ENCODE results near the gene PLEKHM3.

DNA sequence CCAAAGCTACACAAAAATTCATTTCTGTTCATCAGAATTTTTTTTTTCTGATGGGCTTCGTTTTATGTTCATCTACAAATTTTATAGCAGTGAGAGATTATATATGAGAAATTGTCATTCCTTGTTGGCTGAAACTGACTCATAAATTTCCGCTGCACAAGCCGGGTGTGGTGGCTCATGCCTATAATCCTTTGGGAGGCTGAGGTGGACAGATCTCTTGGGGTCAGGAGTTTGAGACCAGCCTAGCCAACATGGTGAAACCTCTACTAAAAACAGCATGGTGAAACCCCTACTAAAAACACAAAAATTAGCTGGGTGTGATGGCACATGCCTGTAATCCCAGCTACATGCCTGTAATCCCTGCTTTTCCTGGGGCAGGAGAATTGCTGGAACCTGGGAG lies 72.0 kb downstream of the PLEKHM3 start:
- no peak for TF ChIP-seq EZH2 (IDR thresholded peaks at IDR 0.05; ENCODE audit: low read length, missing control alignments)
- TF ChIP-seq, protein P1, sequence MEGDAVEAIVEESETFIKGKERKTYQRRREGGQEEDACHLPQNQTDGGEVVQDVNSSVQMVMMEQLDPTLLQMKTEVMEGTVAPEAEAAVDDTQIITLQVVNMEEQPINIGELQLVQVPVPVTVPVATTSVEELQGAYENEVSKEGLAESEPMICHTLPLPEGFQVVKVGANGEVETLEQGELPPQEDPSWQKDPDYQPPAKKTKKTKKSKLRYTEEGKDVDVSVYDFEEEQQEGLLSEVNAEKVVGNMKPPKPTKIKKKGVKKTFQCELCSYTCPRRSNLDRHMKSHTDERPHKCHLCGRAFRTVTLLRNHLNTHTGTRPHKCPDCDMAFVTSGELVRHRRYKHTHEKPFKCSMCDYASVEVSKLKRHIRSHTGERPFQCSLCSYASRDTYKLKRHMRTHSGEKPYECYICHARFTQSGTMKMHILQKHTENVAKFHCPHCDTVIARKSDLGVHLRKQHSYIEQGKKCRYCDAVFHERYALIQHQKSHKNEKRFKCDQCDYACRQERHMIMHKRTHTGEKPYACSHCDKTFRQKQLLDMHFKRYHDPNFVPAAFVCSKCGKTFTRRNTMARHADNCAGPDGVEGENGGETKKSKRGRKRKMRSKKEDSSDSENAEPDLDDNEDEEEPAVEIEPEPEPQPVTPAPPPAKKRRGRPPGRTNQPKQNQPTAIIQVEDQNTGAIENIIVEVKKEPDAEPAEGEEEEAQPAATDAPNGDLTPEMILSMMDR (conservative IDR thresholded peaks at IDR 0.05 in 1 of 2, IDR thresholded peaks at IDR 0.05 in 1 of 2; ENCODE audit: low read depth in 1 of 2, low read length in 2 of 2) = no peak

All from fibroblast of lung (primary cell).